Thymus (tissue), 14 donors: ENCODE data around the gene PTPN6. TPM values are rescaled to one million over a fixed set of nuclear protein-coding genes. Genes with fewer than 3 reads are reported as not detected.
A peak's percentile ranks its signal among the peaks of the same experiment; 100 is the strongest.
"Not testable (repeated sequence)": the region's sequence is repeated elsewhere in the genome, so short reads cannot be mapped to it uniquely, and the experiment has no call there.

ENCODE experiments used
- DNase-seq, 9 donors: peaks; one replicate each; pipeline ENCODE4 v3.0.0-alpha.2; 2013; ENCODE audit warnings: low spot score in 9 of 9, low read depth in 6 of 9, missing footprints in 1 of 9
- H3K27ac ChIP-seq, 2 donors: one replicate each; pipeline ENCODE4 v1.5.1; 2013; ENCODE audit warnings: control low read depth in 1 of 2, low read depth in 1 of 2, low read length in 1 of 2, mild to moderate bottlenecking in 1 of 2, moderate library complexity in 1 of 2
- H3K27me3 ChIP-seq, 2 donors: one replicate each; pipeline ENCODE4 v1.5.1; 2013; ENCODE audit warnings: low read length in 1 of 2; ENCODE audit not compliant: control insufficient read depth in 2 of 2, insufficient read depth in 1 of 2
- H3K36me3 ChIP-seq, 2 donors: one replicate each; pipeline ENCODE4 v1.5.1; 2013; ENCODE audit warnings: low read length in 1 of 2, mild to moderate bottlenecking in 1 of 2, moderate library complexity in 1 of 2; ENCODE audit not compliant: control insufficient read depth in 2 of 2, insufficient read depth in 2 of 2
- H3K4me1 ChIP-seq, 2 donors: one replicate each; pipeline ENCODE4 v1.5.1; 2013; ENCODE audit warnings: low read length in 2 of 2; ENCODE audit not compliant: control insufficient read depth in 2 of 2, insufficient read depth in 2 of 2
- H3K4me3 ChIP-seq, 2 donors: one replicate each; pipeline ENCODE4 v1.5.1; 2013; ENCODE audit warnings: low read length in 2 of 2, control low read depth in 1 of 2, mild to moderate bottlenecking in 1 of 2
- H3K9me3 ChIP-seq, 2 donors: one replicate each; pipeline ENCODE4 v1.5.1; 2013; ENCODE audit warnings: low read length in 1 of 2, mild to moderate bottlenecking in 1 of 2; ENCODE audit not compliant: control insufficient read depth in 2 of 2, insufficient read depth in 1 of 2
- WGBS: extraction: QIAGEN DNeasy Blood & Tissue Kit; methylation state at CpG from one replicate; pipeline ENCODE4 v1.1.7; 2013; 5-methylcytosine and 5-hydroxymethylcytosine counted together
- long read RNA-seq, 10 donors: transcript quantifications; one replicate each; lab custom pipeline, GENCODE V29; 2026
- polyA plus RNA-seq: library from polyadenylated mRNA; stranded (reverse); fragments of 200-250 nt; gene quantifications from one replicate; pipeline ENCODE4 v1.2.3, GENCODE V29; 2013
- total RNA-seq: library from RNA; stranded (reverse); fragments of 120-200 nt; gene quantifications from one replicate; pipeline ENCODE4 v1.2.4, GENCODE V29; 2013
- donor health status: healthy.

PTPN6 gene
- total RNA-seq: 147 TPM
- 213 TPM for polyA plus RNA-seq
- long read RNA-seq, donor 1, transcript PTPN6-201 (16 exons, 2,245 nt): major isoform, 5 of 5 reads
- long read RNA-seq, donor 1, partial matches to known transcripts: 0 of 5 reads
- long read RNA-seq, donor 1, other reads (novel, unspliced or antisense): 0 of 5 reads
- long read RNA-seq, donor 2: 0 reads
- long read RNA-seq, donor 3, transcript PTPN6-201 (16 exons, 2,245 nt): major isoform, 36 of 51 reads
- long read RNA-seq, donor 3, partial matches to known transcripts: 8 of 51 reads
- long read RNA-seq, donor 3, other reads (novel, unspliced or antisense): 0 of 51 reads
- long read RNA-seq, donor 4, transcript PTPN6-201 (16 exons, 2,245 nt): major isoform, 11 of 13 reads
- long read RNA-seq, donor 4, partial matches to known transcripts: 0 of 13 reads
- long read RNA-seq, donor 4, other reads (novel, unspliced or antisense): 0 of 13 reads
- long read RNA-seq, donor 5, transcript PTPN6-201 (16 exons, 2,245 nt): major isoform, 31 of 508 reads
- long read RNA-seq, donor 5, partial matches to known transcripts: 444 of 508 reads
- long read RNA-seq, donor 5, other reads (novel, unspliced or antisense): 26 of 508 reads
- long read RNA-seq, donor 6, transcript PTPN6-201 (16 exons, 2,245 nt): major isoform, 15 of 19 reads
- long read RNA-seq, donor 6, partial matches to known transcripts: 0 of 19 reads
- long read RNA-seq, donor 6, other reads (novel, unspliced or antisense): 0 of 19 reads
- long read RNA-seq, donor 7, transcript PTPN6-201 (16 exons, 2,245 nt): major isoform, 18 of 19 reads
- long read RNA-seq, donor 7, partial matches to known transcripts: 0 of 19 reads
- long read RNA-seq, donor 7, other reads (novel, unspliced or antisense): 0 of 19 reads
- long read RNA-seq, donor 8, transcript PTPN6-201 (16 exons, 2,245 nt): major isoform, 9 of 9 reads
- long read RNA-seq, donor 8, partial matches to known transcripts: 0 of 9 reads
- long read RNA-seq, donor 8, other reads (novel, unspliced or antisense): 0 of 9 reads
- long read RNA-seq, donor 9, transcript PTPN6-201 (16 exons, 2,245 nt): major isoform, 17 of 21 reads
- long read RNA-seq, donor 9, partial matches to known transcripts: 0 of 21 reads
- long read RNA-seq, donor 9, other reads (novel, unspliced or antisense): 0 of 21 reads
- long read RNA-seq, donor 10, transcript PTPN6-201 (16 exons, 2,245 nt): major isoform, 15 of 18 reads
- long read RNA-seq, donor 10, partial matches to known transcripts: 0 of 18 reads
- long read RNA-seq, donor 10, other reads (novel, unspliced or antisense): 0 of 18 reads

GRCh38 chr12:6950811-6951540 is at the start of gene PTPN6:
PTPN6 (plus strand) TSS chr12:6951356; CDS start chr12:6951513, 157 bp downstream.
- 16% methylated on average over 25 of the region's 25 CpGs for WGBS
- no peaks in the 10 kb centered on the region for H3K27me3 ChIP-seq
- peak in 3 of 9 donors; percentile 55 to 85 (median 69) for DNase-seq
- peaks cover 37 to 73% of the 10 kb centered on the region in 2 donors for H3K4me1 ChIP-seq
- H3K4me3 ChIP-seq: peak within 1 kb of the TSS; percentile 74 to 91
- no peaks in the 10 kb centered on the region for H3K9me3 ChIP-seq
- peaks cover 15 to 29% of the 10 kb centered on the region in 2 donors for H3K36me3 ChIP-seq
- H3K27ac ChIP-seq: peak within 1 kb of the TSS; percentile 82 to 85

- H3K36me3 ChIP-seq: no peaks in the 10 kb centered on the region
- H3K27me3 ChIP-seq: no peaks in the 10 kb centered on the region
- no peak overlapping the region for H3K4me3 ChIP-seq
- no peaks in the 10 kb centered on the region for H3K9me3 ChIP-seq
- DNase-seq: no peak
- peaks cover 10 to 16% of the 10 kb centered on the region in 2 donors for H3K4me1 ChIP-seq
- 95% methylated on average over 4 of the region's 4 CpGs for WGBS
- H3K27ac ChIP-seq: no peak overlapping the region
Observed at GRCh38 chr12:6902448-6902847, 48.7 kb upstream of the PTPN6 start.

GRCh38 chr12:6903722-6904121 is 47.4 kb upstream of the PTPN6 start:
- Histone ChIP-seq H3K4me3 (no peak overlapping the region), H3K4me1 (peaks cover 10 to 16% of the 10 kb centered on the region in 2 donors), H3K27ac (no peak overlapping the region), H3K9me3 (no peaks in the 10 kb centered on the region), H3K27me3 (no peaks in the 10 kb centered on the region), H3K36me3 (no peaks in the 10 kb centered on the region)
- WGBS: 71% methylated on average over 1 of the region's 1 CpG
- DNase-seq: no peak

DNA sequence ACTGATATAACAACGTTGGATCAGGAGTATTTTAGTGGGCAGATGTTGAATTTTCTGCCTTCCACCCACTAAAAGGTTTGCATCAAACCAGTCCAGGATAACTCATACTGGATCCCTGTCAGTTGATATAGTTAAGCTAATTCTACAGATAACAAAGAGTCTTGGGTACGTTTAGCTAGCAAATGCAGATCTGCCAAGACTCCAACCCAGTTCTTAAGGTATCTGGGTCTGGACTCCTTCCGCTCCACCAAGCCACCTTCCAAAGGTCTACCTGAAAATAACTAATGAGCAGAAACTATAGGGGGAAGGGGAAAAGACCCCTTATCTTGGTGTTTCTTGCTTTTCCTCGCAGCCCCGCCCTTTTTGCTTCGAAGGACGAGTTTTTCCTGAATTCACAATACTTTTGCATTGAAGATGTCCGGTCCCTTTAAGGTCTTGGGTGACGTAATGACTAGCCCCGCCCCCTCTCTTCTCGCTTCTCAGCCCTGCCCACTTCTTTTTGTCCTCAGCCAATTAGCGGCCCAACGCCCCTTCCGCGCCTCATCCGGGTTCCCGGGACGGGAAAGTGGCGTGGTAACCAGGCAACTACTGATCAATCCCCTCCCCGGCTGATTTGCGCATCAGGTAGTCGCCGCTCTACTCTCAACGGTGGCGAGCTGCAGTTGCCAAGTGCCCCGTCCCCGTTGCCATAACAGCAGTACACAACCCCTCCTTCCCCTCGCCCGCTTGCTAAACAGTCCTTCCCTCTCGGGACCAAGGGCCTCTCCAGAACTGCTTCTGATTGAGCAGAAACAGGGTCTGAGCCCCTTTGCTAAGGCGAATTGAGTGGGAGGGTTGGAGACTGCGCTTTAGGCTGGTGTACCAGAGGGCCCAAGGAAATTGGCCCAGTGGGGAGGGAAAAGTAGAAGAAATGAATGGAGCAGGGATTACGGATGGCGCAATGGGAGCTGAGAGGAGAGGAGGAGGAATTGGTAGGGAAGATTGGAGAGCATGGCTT is 46.6 kb upstream of the PTPN6 start, which contains the start of gene LRRC23:
Gene LRRC23 (plus strand): TSS at position 543 of the 997 bp plus-strand sequence. CDS start 812 bp downstream, outside the sequence.
- Histone ChIP-seq H3K4me3 (peak within 1 kb of the TSS; percentile 73 to 77), H3K27me3 (no peaks in the 10 kb centered on the region), H3K9me3 (no peaks in the 10 kb centered on the region), H3K36me3 (no peaks in the 10 kb centered on the region), H3K27ac (peak within 1 kb of the TSS; percentile 70 to 78), H3K4me1 (peaks cover 10 to 16% of the 10 kb centered on the region in 2 donors)
- WGBS: 9% methylated on average over 34 of the region's 34 CpGs
- DNase-seq: peak; percentile 83 to 97 (median 92)

GRCh38 chr12:6905414-6906040 is 45.6 kb upstream of the PTPN6 start:
- Histone ChIP-seq H3K27me3 (no peaks in the 10 kb centered on the region), H3K9me3 (no peaks in the 10 kb centered on the region), H3K27ac (no peak overlapping the region), H3K36me3 (no peaks in the 10 kb centered on the region), H3K4me3 (peak overlapping the region in 1 of 2 donors; percentile 77), H3K4me1 (peaks cover 10 to 13% of the 10 kb centered on the region in 2 donors)
- DNase-seq: no peak
- 91% methylated on average over 5 of the region's 5 CpGs for WGBS

DNA sequence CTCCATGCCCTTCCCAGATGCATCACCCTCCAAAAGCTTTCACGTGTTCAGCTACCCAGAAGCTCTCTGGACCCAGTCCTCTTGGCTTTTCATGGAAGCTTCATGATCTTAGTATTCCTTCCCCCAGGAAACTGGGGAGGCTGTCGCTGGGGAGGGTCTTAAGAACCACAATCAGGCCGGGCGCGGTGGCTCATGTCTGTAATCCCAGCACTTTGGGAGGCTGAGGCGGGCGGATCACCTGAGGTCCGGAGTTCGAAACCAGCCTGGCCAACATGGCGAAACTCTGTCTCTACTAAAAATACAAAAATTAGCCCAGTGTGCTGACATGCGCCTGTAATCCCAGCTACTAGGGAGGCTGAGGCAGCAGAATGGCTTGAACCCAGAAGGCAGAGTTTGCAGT is 43.0 kb upstream of the PTPN6 start:
- H3K36me3 ChIP-seq, H3K9me3 ChIP-seq, H3K27ac ChIP-seq, DNase-seq, H3K4me3 ChIP-seq: not testable (repeated sequence)
- Histone ChIP-seq H3K27me3 (peaks cover 0 to 13% of the 10 kb centered on the region in 2 donors), H3K4me1 (peaks cover 10 to 13% of the 10 kb centered on the region in 2 donors)
- 97% methylated on average over 11 of the region's 11 CpGs for WGBS

DNA sequence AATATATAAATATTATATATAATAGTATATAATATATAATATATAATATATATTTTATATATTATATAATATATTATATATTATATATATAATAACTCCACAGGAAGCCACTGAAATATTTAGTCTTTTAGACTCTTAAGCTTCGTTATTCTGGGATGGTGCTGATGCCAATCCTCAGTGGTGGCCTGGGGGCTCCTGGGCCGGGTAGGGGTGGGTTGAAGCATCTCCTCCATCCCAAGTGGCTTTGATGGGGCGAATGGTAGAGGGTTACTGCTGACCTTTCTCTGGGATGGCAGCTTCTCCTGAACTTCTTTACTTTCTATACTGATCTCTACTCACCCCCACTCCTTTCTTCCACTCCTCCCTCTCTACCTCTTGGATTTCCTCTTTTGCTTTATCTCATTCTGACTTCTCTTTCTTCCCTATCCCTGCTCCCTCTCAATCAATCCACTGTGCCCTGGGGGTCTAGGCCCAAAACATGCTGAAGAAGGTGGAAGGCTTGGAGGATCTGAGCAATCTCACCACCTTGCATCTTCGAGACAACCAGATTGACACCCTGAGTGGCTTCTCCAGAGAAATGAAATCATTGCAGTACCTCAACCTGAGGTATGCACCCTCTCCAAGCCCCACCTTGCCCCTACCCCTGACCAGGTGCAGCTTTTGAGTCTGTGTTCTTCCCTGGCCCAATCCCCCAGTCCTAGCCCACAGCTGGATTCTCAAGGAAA is 41.6 kb upstream of the PTPN6 start:
- Histone ChIP-seq H3K9me3 (no peaks in the 10 kb centered on the region), H3K27me3 (peaks cover 0 to 20% of the 10 kb centered on the region in 2 donors), H3K36me3 (no peaks in the 10 kb centered on the region), H3K4me3 (no peak overlapping the region), H3K27ac (no peak overlapping the region), H3K4me1 (peaks cover 8 to 15% of the 10 kb centered on the region in 2 donors)
- WGBS: 96% methylated on average over 4 of the region's 4 CpGs
- DNase-seq: no peak
